Right lobe of liver (tissue), 4 donors: ENCODE data around the gene KDM1B.

Experiments
- POLR2A ChIP-seq: fragments of 450-650 bp; IDR thresholded peaks from one replicate; pipeline ENCODE4 v1.6.1; 2017; ENCODE audit warnings: antibody characterized with exemption, mild to moderate bottlenecking
- TF ChIP-seq, protein P1 (sequence below), 4 donors: fragments of 200-600 bp in 3 of 4; fragments of 450-650 bp in 1 of 4; IDR thresholded peaks; one replicate each; pipeline versions ENCODE4 v1.5.1 to v1.8.0; 2016 to 2022; ENCODE audit warnings: antibody characterized with exemption in 4 of 4, mild to moderate bottlenecking in 2 of 4
- donor health status: DM: no; HTN: no; CAD: no.
- donor health status: DM: no; HTN: no; CAD: no.
- donor health status: DM: no; HTN: yes; CAD: no.

DNA sequence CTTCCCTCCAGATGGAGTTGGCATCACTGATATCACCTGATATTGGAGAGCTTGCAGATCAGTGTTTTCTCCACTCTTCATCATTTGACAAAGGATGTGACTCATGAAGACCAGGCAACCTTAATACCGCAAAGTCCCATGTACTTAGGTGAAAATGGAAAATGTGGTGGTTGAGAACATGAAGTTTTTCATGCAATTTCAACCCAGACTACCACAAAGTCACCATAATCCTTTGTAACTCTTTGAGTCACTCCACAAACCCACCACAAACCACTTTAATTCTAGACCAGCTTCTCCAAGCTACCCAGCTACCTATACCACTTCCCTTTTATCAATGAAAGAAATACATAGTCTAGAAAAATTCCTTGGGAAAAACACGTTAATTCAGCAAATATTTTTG lies 39.9 kb upstream of the KDM1B start:
- TF ChIP-seq, protein P1, sequence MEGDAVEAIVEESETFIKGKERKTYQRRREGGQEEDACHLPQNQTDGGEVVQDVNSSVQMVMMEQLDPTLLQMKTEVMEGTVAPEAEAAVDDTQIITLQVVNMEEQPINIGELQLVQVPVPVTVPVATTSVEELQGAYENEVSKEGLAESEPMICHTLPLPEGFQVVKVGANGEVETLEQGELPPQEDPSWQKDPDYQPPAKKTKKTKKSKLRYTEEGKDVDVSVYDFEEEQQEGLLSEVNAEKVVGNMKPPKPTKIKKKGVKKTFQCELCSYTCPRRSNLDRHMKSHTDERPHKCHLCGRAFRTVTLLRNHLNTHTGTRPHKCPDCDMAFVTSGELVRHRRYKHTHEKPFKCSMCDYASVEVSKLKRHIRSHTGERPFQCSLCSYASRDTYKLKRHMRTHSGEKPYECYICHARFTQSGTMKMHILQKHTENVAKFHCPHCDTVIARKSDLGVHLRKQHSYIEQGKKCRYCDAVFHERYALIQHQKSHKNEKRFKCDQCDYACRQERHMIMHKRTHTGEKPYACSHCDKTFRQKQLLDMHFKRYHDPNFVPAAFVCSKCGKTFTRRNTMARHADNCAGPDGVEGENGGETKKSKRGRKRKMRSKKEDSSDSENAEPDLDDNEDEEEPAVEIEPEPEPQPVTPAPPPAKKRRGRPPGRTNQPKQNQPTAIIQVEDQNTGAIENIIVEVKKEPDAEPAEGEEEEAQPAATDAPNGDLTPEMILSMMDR (IDR thresholded peaks at IDR 0.05) = no peak
- no peak for TF ChIP-seq POLR2A
